DMS153 treated with DMSO at 0.1 percent for 48 hours (cell line): ENCODE data around the gene NPTX1.

Source experiments
- DNase-seq: peaks from one replicate; lab custom pipeline; 2025; ENCODE audit not compliant: unreplicated experiment; lab: John Stamatoyannopoulos, UW

The NPTX1 gene

DNA sequence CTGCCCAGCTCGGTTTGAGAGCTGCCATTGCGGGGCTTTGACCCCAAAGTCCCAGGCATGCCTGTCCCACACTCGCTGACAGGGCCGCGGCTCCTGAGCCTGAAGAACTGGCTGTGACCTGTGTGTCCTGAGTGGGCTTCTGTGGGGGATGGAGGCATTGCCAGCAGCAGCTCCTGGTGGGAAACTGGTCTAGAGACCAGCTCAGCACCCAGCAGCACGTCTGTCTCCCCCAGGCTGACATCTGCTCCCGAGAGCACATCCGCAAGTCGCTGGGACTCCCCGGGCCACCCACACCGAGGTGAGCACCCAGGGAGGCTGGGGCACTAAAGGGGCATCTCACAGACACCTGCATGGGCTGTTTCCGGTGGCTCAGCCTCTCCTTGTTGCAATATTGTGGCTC, 48.0 kb downstream of the NPTX1 start:
- no peak for DNase-seq

DNA sequence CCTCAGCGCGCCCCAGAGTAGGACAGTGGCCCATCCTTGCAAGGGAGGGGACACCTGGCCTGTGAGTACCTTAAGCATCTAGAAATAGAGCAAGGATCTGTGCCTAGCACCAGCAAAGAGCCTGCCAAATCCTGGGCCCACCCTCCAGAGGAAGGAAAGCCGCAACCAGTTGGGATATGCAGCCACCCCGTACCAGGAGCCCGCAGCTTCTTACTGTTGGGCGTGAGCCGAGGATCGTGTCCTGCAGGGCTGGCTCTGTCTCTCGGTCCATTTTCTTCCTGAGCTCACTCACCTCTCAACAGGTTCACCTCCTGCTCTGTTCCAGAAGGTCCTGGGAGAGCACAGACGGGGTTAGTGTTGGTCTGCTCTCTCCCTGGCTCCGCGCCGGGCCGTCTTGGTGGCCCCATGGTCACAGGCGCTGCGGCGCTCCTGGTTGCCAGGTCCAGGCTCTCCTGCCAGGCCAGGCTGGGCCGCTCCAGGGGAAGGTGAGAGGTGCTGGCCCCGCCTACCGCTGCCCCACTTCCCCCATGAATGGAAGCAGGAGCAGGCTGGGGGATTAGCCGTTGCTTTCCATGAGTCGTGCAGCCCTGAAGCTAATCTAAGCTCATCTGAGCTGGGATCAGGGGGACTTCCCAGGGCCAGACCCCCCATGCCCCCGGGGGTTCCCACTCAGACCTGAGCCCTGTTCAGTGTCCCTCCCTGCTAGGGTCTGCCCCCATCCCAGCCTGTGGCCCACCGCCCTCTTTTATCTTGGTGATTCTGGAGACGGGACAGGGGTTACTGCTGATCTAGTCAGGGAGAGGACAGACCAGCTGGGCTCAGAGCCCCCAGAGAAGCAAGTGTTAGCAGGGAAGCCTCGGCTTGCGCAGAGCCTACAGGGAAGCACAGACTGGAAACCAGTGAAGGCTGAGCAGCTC, 48.8 kb downstream of the NPTX1 start:
- DNase-seq: no peak

DNA sequence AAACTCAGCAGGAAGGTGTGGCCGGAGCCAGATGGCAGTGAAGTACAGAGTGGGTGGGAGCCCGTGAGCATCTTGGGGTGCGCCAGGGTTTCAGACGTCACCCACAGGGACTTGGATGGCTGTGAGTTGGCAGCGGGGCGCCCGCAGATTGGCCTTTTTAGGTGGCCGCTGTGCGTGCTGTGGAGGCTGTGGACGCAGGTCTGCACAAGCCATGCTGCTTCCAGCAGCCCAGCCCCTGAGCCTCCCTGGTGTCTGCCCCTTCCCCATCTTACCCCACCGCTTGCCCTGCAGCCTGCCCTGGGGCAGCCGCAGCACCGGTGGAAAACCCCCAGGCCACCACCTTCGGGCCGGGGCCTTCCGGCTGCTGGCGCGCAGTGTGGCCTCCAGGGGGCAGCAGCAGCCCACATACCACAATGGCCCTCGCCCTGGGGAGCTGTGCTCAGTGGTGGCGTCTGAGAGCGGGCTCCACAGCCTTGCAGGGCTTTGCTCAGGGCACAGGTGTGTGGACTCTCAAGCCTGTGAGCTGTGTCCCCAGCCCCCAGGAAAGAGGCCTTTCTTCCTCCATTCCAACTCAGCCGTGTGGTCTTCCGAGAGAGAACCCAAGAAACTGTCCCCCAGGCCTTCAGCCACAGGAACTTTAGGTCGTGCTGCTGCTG, 49.6 kb downstream of the NPTX1 start:
- peak; percentile 21 for DNase-seq

DNA sequence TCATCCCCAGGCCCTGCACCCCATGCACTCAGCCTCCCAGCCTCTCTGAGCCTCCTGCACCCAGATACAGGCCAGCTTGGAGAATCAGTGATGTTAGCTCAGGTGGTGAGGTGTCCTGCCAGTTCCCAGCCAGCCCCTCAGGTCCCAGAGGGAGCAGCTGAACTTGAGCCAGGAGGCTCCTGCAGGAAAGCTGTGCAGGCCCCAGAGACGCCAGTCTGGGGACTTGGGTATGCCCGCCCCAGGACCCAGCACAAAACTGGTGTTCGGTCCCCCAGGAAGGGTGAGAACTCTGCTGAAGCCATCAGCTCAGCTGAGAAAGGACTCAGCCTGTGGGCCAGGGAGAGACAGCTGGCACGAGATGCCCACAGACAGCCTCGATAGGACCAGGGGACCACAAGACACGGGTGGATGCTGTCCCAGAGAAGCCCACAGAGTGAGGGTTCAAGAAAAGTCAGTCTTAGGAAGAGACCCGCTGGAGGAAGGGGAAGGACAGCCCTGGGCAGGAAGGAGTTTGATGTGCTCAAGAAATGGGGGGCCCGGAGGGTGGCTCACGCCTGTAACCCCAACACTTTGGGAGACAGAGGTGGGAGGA, 50.5 kb downstream of the NPTX1 start:
- DNase-seq: no peak

DNA sequence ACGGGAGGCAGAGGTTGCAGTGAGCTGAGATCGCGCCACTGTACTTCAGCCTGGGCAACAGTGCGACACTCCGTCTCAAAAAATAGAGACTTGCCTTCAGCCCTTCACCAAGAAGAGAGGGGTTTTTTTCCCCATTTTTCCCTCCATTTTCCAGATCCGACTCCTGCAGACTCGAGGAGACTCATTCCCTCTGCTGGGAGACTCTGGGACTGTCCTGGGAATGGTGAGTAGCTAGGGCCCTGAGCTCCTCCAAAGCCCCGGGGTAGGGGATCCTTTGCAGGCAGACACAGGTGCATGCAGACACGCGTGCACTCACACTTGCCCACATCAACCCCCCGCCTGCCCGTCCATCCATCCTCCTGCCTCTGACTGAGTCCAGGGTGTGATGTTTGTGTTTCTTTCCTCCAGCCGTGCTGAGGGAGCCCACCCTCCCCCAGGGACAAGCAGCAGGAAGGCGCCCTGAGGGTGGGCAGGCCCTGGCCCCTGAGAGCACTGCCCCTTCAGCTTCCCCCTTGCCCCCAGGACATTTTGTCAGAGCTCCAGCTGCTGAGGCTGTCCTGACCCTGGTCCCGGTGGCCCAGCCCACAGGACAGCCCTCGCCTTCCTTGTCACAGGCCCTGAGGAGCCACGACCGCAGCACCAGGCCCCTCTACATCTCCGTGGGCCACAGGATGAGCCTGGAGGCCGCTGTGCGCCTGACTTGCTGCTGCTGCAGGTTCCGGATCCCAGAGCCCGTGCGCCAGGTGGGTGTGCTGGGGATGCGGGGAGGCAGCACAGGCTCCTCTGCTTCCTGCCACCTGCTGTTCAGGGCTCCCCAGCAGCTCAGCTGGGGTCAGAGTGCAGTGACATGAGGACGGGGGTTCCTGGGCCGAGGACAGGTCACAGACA, 51.3 kb downstream of the NPTX1 start:
- DNase-seq: no peak

DNA sequence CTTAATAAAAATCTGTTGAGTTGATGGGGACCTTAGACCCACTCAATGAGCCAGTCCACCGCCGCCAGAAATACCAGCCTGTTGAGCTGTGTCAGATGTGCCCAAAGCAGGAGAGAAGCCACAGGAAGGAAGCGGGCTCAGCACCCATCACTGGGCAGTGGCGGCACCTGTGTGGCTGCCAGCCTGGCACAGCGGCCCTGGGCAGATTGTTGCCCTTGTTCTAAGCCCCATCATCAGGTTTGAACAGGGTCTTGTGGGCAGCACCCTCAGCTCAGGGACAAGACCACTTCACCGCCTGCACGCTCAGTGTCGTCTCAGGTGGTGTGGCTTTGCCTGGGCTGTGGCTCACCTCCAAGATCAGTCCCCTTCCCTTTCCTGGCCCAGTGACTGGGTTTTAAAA, 52.1 kb downstream of the NPTX1 start:
- DNase-seq: no peak

DNA sequence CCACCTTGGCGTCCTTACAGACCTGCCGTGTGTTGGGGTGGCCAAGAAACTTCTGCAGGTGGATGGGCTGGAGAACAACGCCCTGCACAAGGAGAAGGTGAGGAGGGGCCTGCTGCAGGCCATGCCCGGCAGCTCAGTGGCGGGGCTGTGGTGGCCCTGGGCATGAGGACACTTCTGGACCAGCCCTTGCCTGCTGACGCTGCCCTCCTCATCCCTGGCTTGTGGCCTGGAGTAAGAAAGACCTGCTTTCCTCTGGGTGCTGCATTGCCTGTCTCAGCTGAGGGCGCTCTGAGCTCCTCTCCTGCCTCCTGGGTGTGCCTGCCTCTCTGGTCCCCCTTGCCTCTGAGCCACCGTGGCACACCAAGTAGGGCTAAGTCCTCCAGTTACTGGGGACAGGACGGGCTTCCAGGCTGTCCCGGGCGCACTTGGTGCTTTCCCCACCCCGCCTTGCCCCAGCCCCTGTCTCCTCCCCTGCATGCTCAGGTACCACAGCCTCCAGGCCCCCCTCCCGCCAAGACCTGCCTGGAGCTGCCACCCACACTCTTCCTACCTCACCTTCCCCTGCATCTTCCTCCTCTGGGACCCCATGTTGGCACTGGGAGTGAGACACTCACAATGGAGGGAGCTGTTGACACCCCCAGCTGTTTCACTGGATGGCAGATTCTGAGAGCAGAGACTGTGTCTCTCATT, 52.7 kb downstream of the NPTX1 start:
- DNase-seq: no peak

DNA sequence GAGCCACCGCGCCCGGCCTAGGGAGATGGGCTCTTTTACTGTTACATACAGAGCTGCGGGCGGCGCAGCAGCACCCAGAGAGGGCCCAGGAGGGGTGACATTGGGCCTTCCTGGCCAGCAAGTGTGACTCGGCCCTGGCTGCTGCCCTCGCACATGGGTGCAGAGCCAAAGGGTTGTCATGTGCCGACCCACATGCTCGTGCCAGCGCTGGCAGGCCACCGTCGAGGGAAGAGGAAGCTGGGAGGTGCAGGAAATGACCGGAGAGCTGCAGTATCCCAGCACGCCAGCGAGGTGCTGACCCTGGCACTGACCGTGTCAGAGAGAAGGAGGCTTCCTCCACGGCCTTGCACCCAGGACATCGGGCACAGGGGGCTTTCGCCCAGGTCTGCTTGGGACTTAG, 53.4 kb downstream of the NPTX1 start:
- DNase-seq: no peak

DNA sequence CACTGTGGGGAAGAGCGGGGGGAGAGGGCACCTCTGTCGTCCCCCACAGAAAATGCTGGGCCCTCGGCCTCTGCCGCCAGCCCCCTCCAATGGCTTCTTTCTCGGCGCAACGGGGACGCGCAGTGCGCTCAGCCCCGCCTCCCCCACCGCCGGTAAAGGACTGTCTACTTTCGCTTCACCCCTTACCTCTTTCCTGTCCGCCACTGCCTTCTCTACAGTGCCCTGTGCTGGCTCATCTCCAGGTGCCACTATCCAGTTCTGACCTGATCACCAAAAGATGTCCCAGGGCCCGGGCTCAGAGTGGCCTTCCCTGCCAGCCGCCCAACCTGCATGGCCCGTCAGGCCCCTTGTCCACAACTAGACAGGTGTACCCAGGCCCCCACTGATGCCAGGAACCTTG, 54.1 kb downstream of the NPTX1 start:
- no peak for DNase-seq

DNA sequence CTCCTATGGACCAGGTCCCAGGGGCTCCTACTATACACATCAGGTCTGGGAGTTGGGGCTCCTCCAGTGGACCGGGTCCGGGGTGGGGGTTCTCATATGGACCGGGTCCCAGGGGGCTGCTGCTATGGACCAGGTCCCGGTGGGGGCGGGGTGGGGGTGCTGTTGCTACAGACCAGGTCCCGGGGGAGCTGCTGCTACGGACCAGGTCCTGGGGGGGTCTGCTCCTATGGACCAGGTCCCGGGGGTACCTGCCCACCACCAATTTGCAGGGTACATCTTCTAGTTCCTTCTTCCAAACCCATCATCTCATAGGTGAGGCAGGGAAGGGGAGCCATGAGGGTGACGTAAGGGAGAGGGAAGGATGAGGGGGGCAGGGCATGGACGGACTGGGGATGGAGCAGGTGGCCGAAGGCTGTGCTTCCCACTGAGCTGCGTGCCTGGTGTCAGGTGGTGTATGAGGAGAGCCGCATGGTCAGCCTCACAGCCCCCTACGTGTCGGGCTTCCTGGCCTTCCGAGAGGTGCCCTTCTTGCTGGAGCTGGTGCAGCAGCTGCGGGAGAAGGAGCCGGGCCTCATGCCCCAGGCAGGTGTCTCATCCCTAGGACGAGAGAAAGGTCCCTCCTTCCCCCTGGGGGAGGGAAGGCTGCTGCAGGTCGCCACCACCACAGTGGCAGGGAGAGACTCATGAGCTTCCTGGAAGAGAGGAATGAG, 54.9 kb downstream of the NPTX1 start:
- DNase-seq: no peak

DNA sequence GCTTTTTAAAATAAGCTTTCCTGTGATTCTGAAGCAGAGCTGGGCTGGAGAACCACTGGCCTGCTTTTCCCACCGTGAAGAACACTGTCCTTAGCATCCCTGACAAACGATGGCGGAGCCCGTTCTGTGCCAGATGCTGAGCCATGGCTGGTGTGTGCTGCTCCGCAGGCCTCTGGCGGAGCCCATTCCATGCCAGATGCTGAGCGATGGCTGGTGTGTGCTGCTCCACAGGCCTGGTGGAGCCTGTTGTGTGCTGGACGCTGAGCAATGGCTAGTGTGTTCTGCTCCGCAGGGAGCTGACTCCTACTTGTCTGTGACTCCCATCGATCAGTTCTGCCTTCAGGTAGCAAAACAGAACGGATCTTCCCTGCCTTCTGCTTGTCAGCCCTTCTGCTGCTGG, 57.2 kb downstream of the NPTX1 start:
- DNase-seq: no peak

DNA sequence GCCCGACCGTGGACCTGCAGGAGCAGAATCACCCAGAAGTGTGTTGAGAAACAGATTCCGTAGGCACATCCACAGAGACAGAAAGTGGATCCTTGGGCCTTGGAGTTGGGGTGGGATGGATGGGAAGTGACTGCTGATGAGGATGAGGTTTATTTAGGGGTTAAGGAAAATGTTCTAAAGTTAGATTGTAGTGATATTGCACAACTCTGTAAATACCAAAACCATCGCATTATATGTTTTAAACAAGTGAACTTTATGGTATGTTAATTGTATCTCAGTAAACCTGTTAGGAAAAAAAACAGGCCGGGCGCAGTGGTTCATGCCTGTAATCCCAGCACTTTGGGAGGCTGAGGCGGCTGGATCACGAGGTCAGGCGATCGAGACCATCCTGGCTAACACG, 57.8 kb downstream of the NPTX1 start:
- no peak for DNase-seq
